Pancreas (tissue), 10 donors: ENCODE measurements around the gene ZNF462. TPM values are rescaled to one million over a fixed set of nuclear protein-coding genes. Genes with fewer than 3 reads are reported as not detected.

Experiments
- ATAC-seq, 4 donors: fragments of 200-7000 bp; cut with Tn5 transposase; one replicate each; pipeline versions ENCODE4 v1.8.0 to v1.9.1; 2020; ENCODE audit warnings: mild to moderate bottlenecking in 4 of 4, moderate library complexity in 4 of 4
- DNase-seq, 6 donors: peaks; one replicate each; pipeline ENCODE4 v3.0.0-alpha.2; 2020
- FAIRE-seq: peaks from 2 replicates; lab custom pipeline; 2012; peaks lifted over from hg19 to GRCh38; lab: Jason Lieb, UNC
- H3K27ac ChIP-seq, 4 donors: fragments of 200-600 bp; sonication (generic); 1 replicate in 3 of 4; 2 replicates in 1 of 4; pipeline versions ENCODE4 v1.5.0 to v1.8.0; 2020
- H3K27me3 ChIP-seq, 4 donors: fragments of 200-600 bp; one replicate each; pipeline ENCODE4 v1.8.0; 2021
- H3K36me3 ChIP-seq, 3 donors: fragments of 200-600 bp; sonication (generic) in 1 of 3; one replicate each; pipeline versions ENCODE4 v1.5.0 to v1.8.0; 2020 to 2021
- H3K4me1 ChIP-seq, 3 donors: fragments of 200-600 bp; one replicate each; pipeline ENCODE4 v1.8.0; 2021
- H3K4me3 ChIP-seq, 4 donors: fragments of 200-600 bp; sonication (generic) in 2 of 4; one replicate each; pipeline versions ENCODE4 v1.5.0 to v1.8.0; 2020 to 2021
- H3K9me3 ChIP-seq, 4 donors: fragments of 200-600 bp; one replicate each; pipeline ENCODE4 v1.8.0; 2021
- CTCF ChIP-seq, 4 donors: fragments of 200-600 bp; sonication (generic) in 3 of 4; IDR thresholded peaks; one replicate each; pipeline versions ENCODE4 v1.5.0 to v1.8.0; 2021; ENCODE audit warnings: antibody characterized with exemption in 4 of 4
- WGBS, 2 donors: extraction: QIAGEN DNeasy Blood & Tissue Kit; methylation state at CpG; one replicate each; pipeline ENCODE4 v1.1.7; 2013; 5-methylcytosine and 5-hydroxymethylcytosine counted together
- intact Hi-C, 3 donors: fragments of 100-400 bp; cut with DNase I; formaldehyde crosslinking; loops; one replicate each; pipeline versions ENCODE4 v1.11.1 to v1.14.2; 2022
- polyA plus RNA-seq, 2 donors: library from polyadenylated mRNA; stranded (reverse); fragments of 200-250 nt; gene quantifications; one replicate each; pipeline ENCODE4 v1.2.3, GENCODE V29; 2013
- total RNA-seq, 6 donors: library from RNA; stranded (reverse); fragmentation: NEBNext Ultra II Directional in 4 of 6; extraction: Animal tissue kit (Norgen Biotek cat#: 25700) in 4 of 6; gene quantifications; one replicate each; pipeline versions ENCODE4 v1.2.1 to v1.2.4, GENCODE V29; 2021 to 2023
- donor health status: healthy with polysubstance abuse.
- donor health status: DM: no; HTN: no; CAD: no; lungs with moderate emphysema.
- donor health status: DM: no; HTN: no; CAD: no.
- donor health status: control.
- donor health status: control.
- donor health status: Bipolar disorder and iron deficiency.
- donor health status: DM: yes; HTN: yes; CAD: no.
- donor health status: DM: no; HTN: no; CAD: no.
- donor health status: DM: no; HTN: no; CAD: no.
- donor health status: DM: yes; HTN: yes; CAD: no.

ZNF462 gene
- total and polyA plus RNA-seq, 8 donors: 1.6 to 12.6 (median 3.7) TPM

DNA sequence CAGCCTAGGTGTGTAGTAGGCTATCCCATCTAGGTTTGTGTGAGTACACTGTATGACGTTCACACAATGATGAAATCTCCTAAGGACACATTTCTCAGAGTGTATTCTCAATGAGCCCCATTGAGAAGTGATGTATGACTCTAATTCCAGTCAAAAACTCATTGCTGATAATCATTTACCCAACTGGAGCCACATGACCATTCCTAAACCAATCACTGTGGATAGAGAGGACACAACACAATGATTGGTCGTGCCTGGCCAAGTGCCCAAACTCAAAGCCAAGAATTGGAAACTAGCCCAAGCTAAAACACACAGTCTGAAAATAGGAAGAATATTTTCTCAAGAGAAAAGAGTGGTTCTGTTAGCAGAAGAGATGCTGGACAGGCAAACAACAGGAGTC is 191.2 kb downstream of the ZNF462 start:
- DNase-seq: no peak
- Histone ChIP-seq H3K4me1 (no peaks in the 10 kb centered on the region), H3K4me3 (no peak overlapping the region), H3K36me3 (no peaks in the 10 kb centered on the region), H3K27ac (no peak overlapping the region), H3K9me3 (no peaks in the 10 kb centered on the region), H3K27me3 (no peaks in the 10 kb centered on the region)
- no peak for TF ChIP-seq CTCF (IDR thresholded peaks at IDR 0.05)
- ATAC-seq: no peak
- FAIRE-seq: no peak
- 34 to 56% methylated on average over 2 of the region's 2 CpGs for WGBS, 2 donors
- intact Hi-C loops: no loop called here

- 64 to 67% methylated on average over 2 of the region's 2 CpGs for WGBS, 2 donors
- intact Hi-C loops: no loop called here
- TF ChIP-seq CTCF (IDR thresholded peaks at IDR 0.05): no peak
- Histone ChIP-seq H3K36me3 (no peaks in the 10 kb centered on the region), H3K27me3 (no peaks in the 10 kb centered on the region), H3K4me3 (no peak overlapping the region), H3K9me3 (no peaks in the 10 kb centered on the region), H3K4me1 (no peaks in the 10 kb centered on the region), H3K27ac (no peak overlapping the region)
- FAIRE-seq: no peak
- no peak for DNase-seq
- ATAC-seq: no peak
Measured at GRCh38 chr9:107059220-107059619, 196.3 kb downstream of the ZNF462 start.

GRCh38 chr9:107060062-107060461 is 197.1 kb downstream of the ZNF462 start:
- no peak for TF ChIP-seq CTCF (IDR thresholded peaks at IDR 0.05)
- FAIRE-seq (no peak), DNase-seq (no peak), ATAC-seq (no peak)
- Histone ChIP-seq H3K27ac (no peak overlapping the region), H3K27me3 (no peaks in the 10 kb centered on the region), H3K4me3 (no peak overlapping the region), H3K4me1 (no peaks in the 10 kb centered on the region), H3K36me3 (no peaks in the 10 kb centered on the region), H3K9me3 (no peaks in the 10 kb centered on the region)
- WGBS, 2 donors: 46 to 59% methylated on average over 2 of the region's 2 CpGs
- intact Hi-C loops: no loop called here
